ENCODE results near the gene GJB6.

GJB6 gene

DNA sequence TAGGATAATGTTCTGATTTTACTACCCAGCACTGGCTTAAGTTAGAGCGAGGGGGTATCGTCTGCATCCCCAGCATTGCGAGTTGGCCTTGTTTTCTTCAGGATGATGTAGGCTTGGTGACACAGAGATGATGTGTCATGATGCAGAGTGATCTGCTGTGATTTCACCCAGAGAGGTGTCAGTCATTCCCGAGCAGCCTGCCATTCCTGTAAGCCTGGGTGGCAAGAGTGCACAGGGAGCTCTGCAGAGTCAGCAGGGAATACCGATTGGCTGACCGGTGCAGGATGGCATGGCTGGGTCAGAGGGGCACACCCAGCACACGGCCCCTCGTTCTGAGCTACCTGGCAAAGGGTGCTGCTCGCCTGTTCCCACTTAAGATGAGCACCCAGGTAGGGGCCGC is 15.8 kb upstream of the GJB6 start:
- H3K4me3 ChIP-seq (replicated peaks in 1 of 2; ENCODE audit: low read depth in 2 of 2, low read length in 2 of 2) = no peak overlapping the region
- TF ChIP-seq CTCF (IDR thresholded peaks at IDR 0.05; ENCODE audit: low read depth, low read length) = no peak
- no peak for DNase-seq (ENCODE audit: low read depth in 2 of 2)

DNA sequence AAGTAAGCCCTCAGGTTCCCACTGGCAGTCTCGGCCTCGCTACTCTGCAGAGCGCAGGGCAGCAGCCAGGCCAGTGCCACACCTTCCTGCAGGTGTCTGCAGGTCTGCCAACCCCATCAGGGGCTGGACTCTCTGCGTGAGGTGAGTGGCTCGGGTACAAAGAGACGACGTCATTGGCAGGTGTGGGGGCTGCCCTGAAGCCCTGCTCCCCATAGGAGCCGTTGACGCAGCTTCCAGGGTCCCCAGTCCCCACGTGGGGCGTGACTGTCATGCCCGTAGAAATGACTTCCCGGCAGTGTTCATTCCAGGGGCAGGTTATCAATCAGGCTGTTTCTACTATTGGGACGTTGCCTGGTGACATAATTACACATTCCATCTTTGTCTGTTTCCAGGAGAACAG is 15.3 kb upstream of the GJB6 start:
- DNase-seq (ENCODE audit: low read depth in 2 of 2) = no peak
- no peak overlapping the region for H3K4me3 ChIP-seq (replicated peaks in 1 of 2; ENCODE audit: low read depth in 2 of 2, low read length in 2 of 2)
- TF ChIP-seq CTCF (IDR thresholded peaks at IDR 0.05; ENCODE audit: low read depth, low read length) = no peak

DNA sequence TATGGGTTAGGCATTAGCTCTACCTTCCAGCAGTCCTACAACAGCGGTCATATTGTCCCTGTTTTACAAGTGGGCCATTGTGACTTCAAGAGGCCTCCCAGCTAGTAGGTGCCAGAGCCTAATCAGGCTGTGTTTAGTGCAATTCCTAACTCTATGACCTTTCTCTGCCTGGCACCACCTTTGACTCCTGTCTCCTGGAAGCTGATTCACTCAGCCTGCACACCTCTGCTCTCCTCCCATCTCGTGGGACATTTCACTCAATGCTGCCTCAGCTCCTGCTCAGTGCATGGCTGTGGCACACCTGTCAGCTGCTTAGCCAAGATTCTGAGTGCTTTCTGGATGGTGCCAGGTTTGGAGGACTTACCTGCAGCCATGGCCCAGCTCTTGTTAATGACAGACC is 9.5 kb upstream of the GJB6 start:
- H3K4me3 ChIP-seq (replicated peaks in 1 of 2; ENCODE audit: low read depth in 2 of 2, low read length in 2 of 2) = no peak overlapping the region
- no peak for DNase-seq (ENCODE audit: low read depth in 2 of 2)
- TF ChIP-seq CTCF (IDR thresholded peaks at IDR 0.05; ENCODE audit: low read depth, low read length) = no peak

- H3K4me3 ChIP-seq (replicated peaks in 1 of 2; ENCODE audit: low read depth in 2 of 2, low read length in 2 of 2) = no peak overlapping the region
- DNase-seq (ENCODE audit: low read depth in 2 of 2) = no peak
- TF ChIP-seq CTCF (IDR thresholded peaks at IDR 0.05; ENCODE audit: low read depth, low read length) = no peak
Observed at GRCh38 chr13:20239748-20240147, 7.6 kb upstream of the GJB6 start.

DNA sequence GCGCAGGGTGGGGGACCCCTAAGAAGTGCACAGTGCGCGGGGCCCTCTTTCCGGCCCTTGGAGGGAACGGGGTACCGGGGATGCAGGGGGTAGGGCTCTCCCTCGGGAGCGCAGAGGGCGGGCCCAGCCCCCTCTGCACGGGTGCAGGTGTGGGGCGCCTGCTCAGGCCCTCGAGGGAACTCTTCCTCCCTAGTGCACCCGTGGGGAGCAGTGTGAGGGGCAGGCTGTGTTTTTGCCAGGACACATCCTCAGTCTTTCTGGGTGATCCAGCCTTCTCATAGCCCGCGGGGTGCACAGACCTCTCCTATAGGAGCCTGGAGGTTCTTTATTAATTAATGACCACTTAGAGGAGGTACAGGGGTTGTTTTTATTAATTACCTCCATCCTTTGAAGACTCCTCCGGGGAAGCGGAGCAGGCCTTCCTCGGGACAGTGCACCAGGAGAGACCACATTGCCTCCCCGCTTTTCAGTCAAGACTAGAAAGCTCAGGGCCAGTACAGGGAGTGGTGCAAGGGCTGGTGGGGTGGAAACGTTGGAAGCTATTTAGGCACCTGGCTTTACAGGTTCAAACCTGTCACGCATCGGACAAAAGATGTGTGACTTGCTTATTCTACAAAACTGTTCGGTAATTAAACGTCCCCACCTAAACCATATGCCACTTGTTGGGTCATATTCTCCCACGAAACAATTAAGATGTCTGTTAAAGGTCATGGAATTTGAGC is 598 bp upstream of the GJB6 start:
- TF ChIP-seq CTCF (IDR thresholded peaks at IDR 0.05; ENCODE audit: low read depth, low read length) = no peak
- no peak overlapping the region for H3K4me3 ChIP-seq (replicated peaks in 1 of 2; ENCODE audit: low read depth in 2 of 2, low read length in 2 of 2)
- DNase-seq (ENCODE audit: low read depth in 2 of 2) = no peak

- no peak overlapping the region for H3K4me3 ChIP-seq (replicated peaks in 1 of 2; ENCODE audit: low read depth in 2 of 2, low read length in 2 of 2)
- no peak for DNase-seq (ENCODE audit: low read depth in 2 of 2)
- TF ChIP-seq CTCF (IDR thresholded peaks at IDR 0.05; ENCODE audit: low read depth, low read length) = no peak
Observed at GRCh38 chr13:20230913-20231838, 943 bp downstream of the GJB6 start.
